Fibroblast of the aortic adventitia (primary cell): ENCODE results near the gene LIF. TPM values are rescaled to one million over a fixed set of nuclear protein-coding genes. Genes with fewer than 3 reads are reported as not detected.

Experiments
- DNase-seq: peaks from one replicate; pipeline ENCODE4 v3.0.0-alpha.2; 2010; ENCODE audit warnings: low read depth
- H3K4me3 ChIP-seq: 2 replicates; pipeline ENCODE4 v1.5.1; 2011; ENCODE audit warnings: low read depth, mild to moderate bottlenecking, control low read depth, low read length, moderate library complexity
- CTCF ChIP-seq: IDR thresholded peaks from 2 replicates; pipeline ENCODE4 v1.5.1; 2011; ENCODE audit warnings: mild to moderate bottlenecking, low read length, control low read depth, inconsistent platforms; ENCODE audit not compliant: insufficient read depth
- total RNA-seq: library from RNA; depleted of rRNA; stranded (reverse); fragments of >200 nt; gene quantifications from 2 replicates; pipeline ENCODE4 v1.2.3, GENCODE V29; 2012; ENCODE audit warnings: low replicate concordance

LIF gene
- total RNA-seq, 1 donor: 6.2 TPM

- TF ChIP-seq CTCF: no peak
- DNase-seq: no peak
- H3K4me3 ChIP-seq: no peak overlapping the region
Observed at GRCh38 chr22:30254314-30254713, 7.8 kb upstream of the LIF start.

GRCh38 chr22:30253205-30253852 is 6.8 kb upstream of the LIF start:
- DNase-seq: peak; percentile 62
- no peak for TF ChIP-seq CTCF
- no peak overlapping the region for H3K4me3 ChIP-seq

- no peak for DNase-seq
- no peak overlapping the region for H3K4me3 ChIP-seq
- no peak for TF ChIP-seq CTCF
Observed at GRCh38 chr22:30252411-30253204, 6.0 kb upstream of the LIF start.

- H3K4me3 ChIP-seq: no peak overlapping the region
- no peak for TF ChIP-seq CTCF
- DNase-seq: peak; percentile 49
Observed at GRCh38 chr22:30251711-30252110, 5.2 kb upstream of the LIF start.

- no peak overlapping the region for H3K4me3 ChIP-seq
- peak; percentile 49 for DNase-seq
- no peak for TF ChIP-seq CTCF
Observed at GRCh38 chr22:30250661-30251267, 4.2 kb upstream of the LIF start.

- no peak overlapping the region for H3K4me3 ChIP-seq
- TF ChIP-seq CTCF: no peak
- no peak for DNase-seq
Observed at GRCh38 chr22:30250039-30250565, 3.5 kb upstream of the LIF start.
